GM04504 (cell line): Measurements from ENCODE around the gene CALML4.
"Not testable (repeated sequence)": the region's sequence is repeated elsewhere in the genome, so short reads cannot be mapped to it uniquely, and the experiment has no call there.

Experiments used
- DNase-seq: peaks from one replicate; pipeline ENCODE4 v3.0.0-alpha.2; 2012; ENCODE audit warnings: low read depth

The CALML4 gene, protein sequence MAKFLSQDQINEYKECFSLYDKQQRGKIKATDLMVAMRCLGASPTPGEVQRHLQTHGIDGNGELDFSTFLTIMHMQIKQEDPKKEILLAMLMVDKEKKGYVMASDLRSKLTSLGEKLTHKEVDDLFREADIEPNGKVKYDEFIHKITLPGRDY

DNA sequence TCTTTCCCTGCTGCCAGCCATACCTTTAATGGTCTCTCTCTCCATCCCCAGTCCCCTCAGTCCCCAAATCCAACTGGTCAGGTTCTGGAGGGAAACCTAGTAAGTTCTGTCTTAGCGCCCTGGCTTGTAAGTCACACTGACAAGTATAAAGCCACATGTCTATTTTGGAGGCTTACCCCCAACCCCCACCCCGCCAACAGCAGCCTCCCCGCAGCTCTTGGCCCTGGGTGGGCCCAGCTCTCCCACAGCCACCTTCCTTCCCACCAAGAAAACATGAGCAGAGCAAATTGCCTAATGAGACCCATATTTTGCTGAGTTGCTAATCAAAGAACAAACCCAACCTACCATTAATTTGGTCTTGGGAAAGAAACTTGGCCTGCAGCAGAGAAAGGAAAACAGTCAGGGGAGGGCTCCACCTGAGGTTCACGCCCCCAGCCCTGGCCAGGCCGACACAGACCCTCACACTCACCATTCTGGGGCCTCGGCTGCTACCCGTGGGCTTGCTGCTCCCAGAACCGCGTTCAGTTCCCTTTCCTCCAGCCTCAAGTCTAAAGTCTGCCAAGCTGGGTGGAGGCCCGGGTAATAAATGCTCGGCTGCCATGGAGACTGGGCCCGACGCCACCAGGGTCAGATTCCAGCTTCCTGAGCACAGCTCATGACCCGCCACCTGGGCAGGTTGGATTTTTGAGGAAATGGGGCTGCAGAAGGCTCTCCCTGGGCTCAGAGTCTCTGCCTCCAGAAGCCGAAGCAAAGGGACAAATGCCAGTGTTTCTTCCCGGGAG lies at the start of gene CALML4:
CALML4 (minus strand) TSS at position 557 of the 782 bp plus-strand sequence; CDS start at position 472, 85 bp downstream.
- DNase-seq: no peak

GRCh38 chr15:68252925-68253534 lies 47.9 kb upstream of the CALML4 start:
- peak; percentile 48 for DNase-seq

DNA sequence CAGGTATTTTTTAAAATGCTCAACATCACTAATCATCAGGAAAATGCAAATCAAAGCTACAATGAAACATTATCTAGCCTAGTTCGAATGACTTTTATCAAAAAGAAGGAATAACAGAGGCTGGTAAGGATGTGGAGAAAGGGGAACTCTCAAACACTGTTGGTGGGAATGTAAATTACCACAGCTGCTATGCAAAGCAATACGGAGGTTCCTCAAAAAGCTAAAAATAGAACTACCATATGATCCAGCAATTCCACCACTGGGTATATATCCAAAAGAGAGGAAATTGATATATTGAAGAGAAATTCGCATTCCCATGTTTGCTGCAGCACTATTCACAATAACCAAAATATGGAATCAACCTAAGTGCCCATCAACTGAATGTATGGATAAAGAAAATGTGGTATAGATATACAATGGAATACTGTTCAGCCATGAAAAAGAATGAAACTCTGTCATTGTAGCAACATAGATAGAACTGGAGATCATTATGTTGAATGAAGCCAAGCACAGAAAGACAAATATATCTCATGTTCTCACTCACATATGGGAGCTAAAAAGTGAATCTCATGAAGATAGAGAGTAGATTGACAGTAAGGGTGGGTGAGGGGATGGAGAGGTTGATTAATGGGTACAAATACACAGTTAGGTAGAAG lies 44.1 kb upstream of the CALML4 start:
- DNase-seq: no peak

GRCh38 chr15:68244235-68244634 lies 39.1 kb upstream of the CALML4 start:
- no peak for DNase-seq

GRCh38 chr15:68241088-68241935 lies 36.2 kb upstream of the CALML4 start:
- DNase-seq: no peak

- no peak for DNase-seq
These were observed 33.9 kb upstream of the CALML4 start for GRCh38 chr15:68239025-68239424.

- no peak for DNase-seq
These were observed 29.9 kb upstream of the CALML4 start for GRCh38 chr15:68235022-68235421.

DNA sequence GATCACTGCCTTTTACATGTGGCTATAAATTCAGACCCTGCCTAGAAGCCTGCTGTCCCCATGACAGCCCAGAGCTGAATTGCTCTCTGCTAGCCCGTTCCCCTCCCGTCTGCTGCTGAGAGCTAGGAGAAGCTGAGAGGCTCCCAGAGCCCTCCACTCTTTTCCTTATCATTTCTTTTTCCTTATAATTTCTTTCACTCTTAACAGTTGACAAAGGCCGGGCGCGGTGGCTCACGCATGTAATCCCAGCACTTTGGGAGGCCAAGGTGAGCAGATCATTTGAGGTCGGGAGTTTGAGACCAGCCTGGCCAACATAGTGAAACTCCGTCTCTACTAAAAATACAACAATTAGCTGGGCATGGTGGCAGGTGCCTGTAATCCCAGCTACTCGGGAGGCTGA lies 29.4 kb upstream of the CALML4 start:
- not testable (repeated sequence) for DNase-seq

- DNase-seq: no peak
These were observed 28.9 kb upstream of the CALML4 start for GRCh38 chr15:68234060-68234459.

DNA sequence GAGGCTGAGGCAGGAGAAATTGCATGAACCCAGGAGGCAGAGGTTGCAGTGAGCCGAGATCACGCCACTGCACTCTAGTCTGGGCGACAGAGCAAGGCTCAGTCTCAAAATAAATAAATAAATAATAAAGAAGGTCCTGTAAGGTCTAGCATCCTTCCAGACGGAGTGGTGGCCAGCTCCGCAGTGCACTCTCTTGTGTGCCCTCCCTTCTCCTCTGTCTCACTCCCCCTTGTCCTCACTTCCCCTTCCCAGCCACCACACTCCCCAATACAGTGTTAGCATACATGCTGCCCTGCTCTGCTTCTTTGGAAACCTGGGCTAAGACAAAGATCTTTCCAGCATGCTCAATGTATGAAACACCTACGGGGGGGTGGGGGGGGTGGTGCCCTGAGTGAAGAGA lies 27.8 kb upstream of the CALML4 start:
- no peak for DNase-seq

DNA sequence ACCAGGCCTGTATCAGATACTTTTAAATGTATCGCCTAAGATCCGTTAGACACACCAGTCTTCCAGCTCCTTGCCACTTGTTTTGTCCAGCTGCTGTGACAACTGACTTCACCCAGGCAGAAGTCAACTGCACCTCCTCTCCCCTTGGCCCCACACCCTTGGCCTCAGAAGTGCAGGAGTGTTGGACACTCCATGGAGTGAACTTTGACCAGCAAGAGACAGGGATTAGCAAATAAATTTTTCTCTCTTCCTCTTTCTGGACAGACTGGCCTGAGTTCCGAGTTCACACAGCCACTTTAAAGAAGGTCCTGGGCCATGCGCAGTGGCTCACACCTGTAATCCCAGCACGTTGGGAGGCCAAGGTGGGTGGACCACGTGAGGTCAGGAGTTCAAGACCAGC lies 27.3 kb upstream of the CALML4 start:
- DNase-seq: no peak

DNA sequence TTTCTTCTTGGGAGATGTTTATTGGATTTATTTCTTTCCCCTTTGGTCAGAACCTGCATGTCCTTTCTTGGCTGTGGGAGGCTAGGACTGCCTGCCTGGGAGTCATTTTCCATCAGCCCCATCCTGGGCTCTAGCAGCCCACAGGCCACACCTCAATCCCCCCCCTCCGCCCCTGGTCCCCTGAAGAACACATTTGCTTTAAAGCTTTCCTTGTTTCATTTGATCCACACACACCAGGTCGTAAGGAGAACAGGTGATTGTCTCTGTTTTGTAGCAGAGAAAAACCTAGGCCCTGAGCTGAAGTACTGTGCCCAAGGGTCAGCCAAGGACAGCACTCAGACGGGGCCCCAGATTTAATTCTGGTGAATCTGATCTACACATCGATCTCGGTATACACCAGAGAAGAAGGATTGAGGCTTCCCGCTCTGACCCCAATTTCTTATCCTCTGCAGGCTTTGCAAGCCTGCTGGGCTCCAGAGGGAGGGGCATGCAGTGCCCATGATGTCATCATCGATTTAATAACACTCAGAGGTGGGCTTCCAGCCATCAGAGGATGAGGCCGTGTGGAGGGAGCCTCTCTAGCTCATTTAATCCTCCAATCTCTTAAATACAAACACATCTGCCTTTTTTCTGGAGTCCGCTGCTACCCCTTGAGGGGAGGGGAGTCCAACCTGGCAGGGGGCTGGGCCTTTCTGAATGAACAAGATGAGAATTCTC lies 26.1 kb upstream of the CALML4 start:
- no peak for DNase-seq

DNA sequence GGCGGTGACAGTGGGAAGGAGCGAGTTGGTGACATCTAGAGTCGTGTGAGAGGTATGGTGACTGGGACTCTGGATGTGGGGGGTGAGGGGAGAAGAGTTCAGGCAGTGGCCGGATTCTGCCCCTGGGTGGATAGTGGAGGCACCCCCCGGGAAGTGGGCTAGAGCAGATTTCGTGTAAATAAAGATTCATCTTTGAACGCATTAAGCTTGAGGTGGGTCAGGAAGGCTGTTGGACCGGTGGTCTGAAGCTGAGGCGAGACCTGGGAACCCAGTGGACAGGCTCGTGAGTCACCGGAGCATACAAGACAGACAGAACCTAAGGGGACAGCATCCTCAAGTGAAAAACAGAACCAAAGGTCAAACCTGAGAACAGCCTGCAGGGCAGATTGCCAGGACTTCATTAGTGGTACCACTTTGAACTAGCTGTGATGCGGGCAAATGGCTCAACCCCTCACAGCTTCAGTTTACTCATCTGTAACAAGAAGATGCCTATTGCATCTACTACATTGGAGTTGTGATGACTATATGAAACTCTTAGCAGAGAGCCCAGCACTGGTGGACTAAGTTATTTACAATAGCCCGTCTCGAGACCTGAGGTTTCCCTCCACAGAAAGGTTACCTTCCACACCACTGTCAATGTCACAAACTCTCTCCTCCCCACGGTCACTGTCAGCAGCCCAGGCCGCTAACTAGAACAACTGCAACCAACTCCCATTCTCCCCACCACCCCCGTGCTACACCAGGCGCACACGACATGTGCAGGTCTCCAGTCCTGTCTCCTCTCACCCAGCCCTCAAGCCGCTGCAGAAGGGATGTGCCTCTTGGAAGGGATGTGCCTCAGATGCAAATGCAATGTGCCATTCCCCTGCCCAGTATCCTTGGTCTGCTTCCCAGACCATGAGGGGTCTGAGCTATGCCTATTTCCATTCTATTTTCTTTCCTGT lies 25.3 kb upstream of the CALML4 start:
- no peak for DNase-seq

GRCh38 chr15:68229386-68230156 lies 24.4 kb upstream of the CALML4 start, which contains the start of gene CLN6:
Gene CLN6 (minus strand): TSS chr15:68229728. CDS start chr15:68229584, 144 bp downstream.
- peak; percentile 48 for DNase-seq

- no peak for DNase-seq
These were observed 23.8 kb upstream of the CALML4 start for GRCh38 chr15:68228971-68229385.

DNA sequence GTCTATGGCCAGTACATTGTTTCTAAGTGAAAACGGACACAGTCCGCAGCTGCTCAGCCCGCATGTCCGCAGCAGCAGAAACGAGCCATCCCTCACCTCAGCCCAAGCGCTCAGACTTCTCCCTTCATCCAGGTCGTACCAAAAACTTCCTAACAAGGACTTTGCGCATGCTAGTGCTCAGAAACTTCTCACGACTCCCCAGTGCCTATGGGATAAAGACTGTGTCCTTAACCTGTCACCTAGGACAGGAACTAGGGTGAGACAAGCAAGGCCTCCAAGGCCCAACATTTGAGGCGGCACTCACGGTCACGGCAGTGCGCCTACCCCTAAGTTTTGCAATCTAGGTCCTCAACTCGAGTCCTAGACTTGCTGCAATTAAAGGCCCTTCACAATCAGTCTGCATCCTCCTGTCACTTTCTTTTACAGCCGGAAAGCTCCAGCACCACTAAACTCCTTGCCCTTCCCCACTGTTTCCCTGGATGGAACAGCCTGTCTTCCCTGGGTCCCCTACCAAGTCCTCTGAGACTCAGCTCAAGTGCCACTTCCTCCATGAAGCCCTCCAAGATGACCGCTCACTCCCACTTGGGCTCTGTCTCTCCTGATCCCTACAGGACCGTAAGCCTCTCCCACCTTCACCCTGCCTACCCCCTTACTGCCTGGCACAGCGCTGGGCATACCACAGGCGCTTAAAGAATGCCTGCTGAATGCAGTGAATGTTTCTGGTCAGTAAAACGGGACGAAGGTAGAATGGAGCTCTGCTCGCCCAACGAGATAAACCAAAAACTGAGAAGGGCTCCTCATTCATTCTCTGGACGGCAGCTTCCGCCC lies 23.2 kb upstream of the CALML4 start:
- no peak for DNase-seq

DNA sequence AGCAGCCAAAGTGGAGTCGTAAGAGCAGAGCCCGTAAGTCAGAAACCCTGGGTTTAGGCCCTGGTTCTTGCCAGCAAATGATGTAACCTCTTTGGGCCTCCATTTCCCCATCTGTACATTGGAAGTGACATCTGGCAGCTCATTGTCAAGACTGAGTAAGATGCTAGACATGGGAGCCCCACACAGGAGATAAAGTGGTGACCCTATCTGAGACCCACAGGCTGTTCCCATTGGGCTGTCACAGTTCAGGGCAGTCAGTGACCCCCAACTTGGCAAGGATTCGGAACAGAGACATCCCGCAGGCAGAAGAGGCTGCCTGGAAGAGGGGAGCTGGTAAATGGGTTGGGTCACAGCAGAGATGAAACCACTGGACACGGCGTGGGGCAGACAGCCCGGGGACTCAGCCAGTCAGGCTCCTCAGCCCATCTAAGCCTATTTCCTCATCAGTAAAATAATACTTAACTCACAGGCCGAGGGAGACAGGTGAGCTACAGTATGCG lies 22.6 kb upstream of the CALML4 start:
- no peak for DNase-seq

DNA sequence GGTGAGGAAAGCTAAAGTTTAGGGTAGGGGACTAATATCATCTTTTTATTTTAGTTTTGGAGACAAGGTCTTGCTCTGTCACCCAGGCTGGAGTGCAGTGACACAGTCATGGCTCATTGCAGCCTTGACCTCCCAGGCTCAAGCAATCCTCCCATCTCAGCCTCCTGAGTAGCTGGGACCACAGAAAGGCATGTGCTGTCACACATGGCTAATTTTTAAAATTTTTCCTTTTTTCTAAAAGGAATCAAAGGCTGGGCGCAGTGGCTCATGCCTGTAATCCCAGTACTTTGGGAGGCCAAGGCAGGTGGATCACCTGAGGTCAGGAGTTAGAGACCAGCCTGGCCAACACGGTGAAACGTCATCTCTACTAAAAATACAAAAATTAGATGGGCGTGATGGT lies 20.3 kb upstream of the CALML4 start:
- not testable (repeated sequence) for DNase-seq
